Uterus (tissue), 2 donors: Measurements from ENCODE around the gene ITGB4.

Experiments
- CTCF ChIP-seq, 4 experiments: fragments of 200-600 bp in 2 of 4; fragments of 450-650 bp in 2 of 4; sonication (generic) in 2 of 4; IDR thresholded peaks; one replicate each; pipeline ENCODE4 v1.5.1; 2016 to 2019; ENCODE audit warnings: antibody characterized with exemption in 4 of 4, mild to moderate bottlenecking in 2 of 4, moderate library complexity in 1 of 4
- POLR2A ChIP-seq, 2 donors: fragments of 450-650 bp; IDR thresholded peaks; one replicate each; pipeline ENCODE4 v1.6.1; 2016; ENCODE audit warnings: antibody characterized with exemption in 2 of 2, mild to moderate bottlenecking in 1 of 2, moderate library complexity in 1 of 2

GRCh38 chr17:75763269-75763607 is 42.0 kb downstream of the ITGB4 start:
- TF ChIP-seq CTCF (IDR thresholded peaks at IDR 0.05) (no peak), POLR2A (IDR thresholded peaks at IDR 0.05) (no peak)
